DMS53 treated with DMSO at 0.1 percent for 48 hours (cell line): ENCODE results near the gene AGTPBP1.

ENCODE experiments used
- DNase-seq: peaks from one replicate; lab custom pipeline; 2025; ENCODE audit not compliant: unreplicated experiment; lab: John Stamatoyannopoulos, UW

AGTPBP1 gene

GRCh38 chr9:85541876-85542275 is 199.9 kb downstream of the AGTPBP1 start:
- no peak for DNase-seq

- no peak for DNase-seq
Observed at GRCh38 chr9:85536514-85536913, 205.2 kb downstream of the AGTPBP1 start.

GRCh38 chr9:85536076-85536475 is 205.7 kb downstream of the AGTPBP1 start:
- no peak for DNase-seq

GRCh38 chr9:85534340-85534739 is 207.4 kb downstream of the AGTPBP1 start:
- DNase-seq, result no peak

DNA sequence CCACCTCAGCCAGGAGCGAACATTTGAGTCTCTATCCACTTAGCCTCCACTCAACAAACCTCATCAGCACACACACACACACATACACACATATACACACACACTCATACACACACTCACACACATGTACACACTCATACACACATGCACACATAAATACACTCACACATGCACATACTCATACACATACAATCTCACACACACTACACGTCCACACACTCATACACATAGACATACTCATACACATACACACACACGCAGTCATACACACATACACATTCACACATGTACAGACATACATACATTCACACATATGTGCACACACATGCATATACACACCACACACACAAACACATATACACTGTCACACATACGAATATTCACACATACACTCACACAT is 208.2 kb downstream of the AGTPBP1 start:
- no peak for DNase-seq

- DNase-seq, result no peak
Observed at GRCh38 chr9:85530721-85531120, 211.0 kb downstream of the AGTPBP1 start.

- no peak for DNase-seq
Observed at GRCh38 chr9:85528607-85529006, 213.1 kb downstream of the AGTPBP1 start.

GRCh38 chr9:85528142-85528541 is 213.6 kb downstream of the AGTPBP1 start:
- DNase-seq, result no peak

GRCh38 chr9:85527331-85528020 is 214.3 kb downstream of the AGTPBP1 start:
- DNase-seq, result no peak

DNA sequence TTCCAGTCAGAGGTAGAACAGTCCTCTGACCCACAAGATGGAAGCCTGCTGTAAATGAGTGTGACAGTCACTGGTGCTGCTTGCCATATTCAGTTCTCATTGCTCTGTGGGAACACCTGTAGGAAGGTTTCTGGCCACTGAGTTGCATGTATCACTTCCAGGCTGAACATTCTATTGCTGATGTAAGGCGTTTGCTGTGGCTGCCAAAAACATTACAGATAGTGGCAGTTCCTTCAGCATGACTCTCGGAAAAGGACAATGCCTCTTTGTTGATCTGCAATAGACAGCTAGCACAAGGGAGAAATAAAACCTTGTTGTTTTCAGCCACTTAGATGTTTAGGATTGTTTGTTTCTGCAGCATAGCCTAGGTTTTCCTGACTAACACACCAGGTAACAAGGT is 217.2 kb downstream of the AGTPBP1 start:
- no peak for DNase-seq

DNA sequence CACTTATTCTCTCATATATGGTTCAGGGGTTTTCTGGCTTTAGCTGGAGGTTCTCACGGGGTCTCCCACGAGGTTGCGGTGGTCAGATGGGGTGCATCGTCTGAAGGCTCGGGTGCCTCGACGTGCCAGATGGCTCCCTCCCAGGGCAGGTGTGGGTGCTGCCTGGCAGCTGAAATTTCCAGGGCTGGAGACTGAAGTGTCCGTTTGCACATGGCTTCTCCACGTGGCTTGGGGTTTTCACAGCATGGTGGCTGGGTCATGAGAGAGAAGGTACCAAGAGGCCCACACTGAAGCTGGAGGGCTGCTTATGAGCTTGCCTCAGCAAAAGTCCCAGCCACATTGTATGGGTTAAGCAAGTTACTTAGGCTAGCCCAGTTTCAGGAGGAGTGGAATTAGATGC is 218.6 kb downstream of the AGTPBP1 start:
- DNase-seq, result no peak

DNA sequence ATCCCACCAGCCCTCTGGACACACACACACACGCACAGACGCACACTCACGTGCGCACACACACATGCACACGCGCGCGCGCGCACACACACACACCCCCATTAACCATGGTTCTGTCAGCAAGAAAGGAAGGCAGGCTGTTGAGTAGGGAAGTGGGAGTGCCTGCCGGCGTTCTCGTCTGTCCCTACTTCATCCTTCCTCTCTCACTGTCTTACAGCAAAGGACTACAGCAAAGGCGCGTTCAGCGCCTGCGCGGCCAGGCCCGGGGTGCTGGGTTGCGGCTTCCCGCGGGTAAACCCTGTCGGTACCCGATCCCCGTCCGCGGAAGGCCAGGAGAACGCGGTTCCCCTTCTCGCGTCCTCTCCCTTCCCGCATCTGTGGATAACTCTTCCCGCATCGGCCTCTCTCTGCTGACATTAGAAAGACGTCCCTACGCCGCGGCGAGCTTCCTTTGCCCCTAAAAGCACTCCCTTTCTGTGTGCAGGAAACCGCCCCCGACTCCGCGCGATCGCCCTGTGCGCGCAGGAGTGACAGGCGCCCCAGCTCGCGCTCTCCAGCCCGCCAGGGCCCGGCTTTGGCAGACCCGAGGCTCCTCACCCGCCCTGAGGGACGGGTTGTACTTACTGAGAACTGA is 219.2 kb downstream of the AGTPBP1 start:
- DNase-seq, result no peak

GRCh38 chr9:85521371-85522197 is 220.2 kb downstream of the AGTPBP1 start:
- no peak for DNase-seq

- DNase-seq, result no peak
Observed at GRCh38 chr9:85516976-85517637, 224.6 kb downstream of the AGTPBP1 start.

- peak; percentile 2 for DNase-seq
Observed at GRCh38 chr9:85516455-85516854, 225.3 kb downstream of the AGTPBP1 start.

DNA sequence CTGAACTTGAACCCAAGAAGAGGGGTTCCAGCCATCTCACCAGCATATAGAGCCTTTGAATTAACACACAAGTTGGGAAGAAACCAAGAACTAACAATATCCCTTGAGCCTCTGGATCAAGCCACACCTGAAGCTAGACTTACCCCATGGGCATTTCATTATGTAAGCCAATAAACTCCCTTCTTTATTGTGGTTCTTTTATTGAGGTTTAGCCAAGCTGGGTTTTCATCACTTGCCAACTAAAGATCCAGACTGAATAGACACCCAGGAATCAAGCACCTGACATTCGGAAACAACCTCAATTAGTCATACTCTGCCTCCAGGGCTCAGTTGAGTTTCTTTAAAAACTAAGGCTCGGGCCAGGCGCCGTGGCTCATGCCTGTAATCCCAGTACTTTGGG is 226.7 kb downstream of the AGTPBP1 start:
- no peak for DNase-seq

- no peak for DNase-seq
Observed at GRCh38 chr9:85514256-85514655, 227.5 kb downstream of the AGTPBP1 start.

DNA sequence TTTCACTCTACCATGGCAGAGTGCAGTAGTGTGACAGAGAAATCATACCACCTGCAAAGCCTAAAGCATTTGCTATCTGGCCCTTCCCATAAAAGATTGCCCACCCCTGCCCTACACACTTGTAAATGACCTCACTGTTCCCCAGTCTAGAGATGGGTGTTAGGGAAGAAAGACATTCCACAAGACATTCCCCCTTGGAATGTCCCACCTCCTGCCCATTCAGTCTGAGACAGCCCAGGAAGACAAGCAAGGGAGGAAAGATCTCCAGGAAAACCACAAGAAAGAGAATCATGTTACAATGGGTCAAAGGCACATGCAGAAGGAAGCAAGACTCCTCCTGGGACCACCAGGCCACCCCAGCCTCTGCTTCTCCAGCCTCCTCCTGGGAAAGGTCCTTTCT is 230.0 kb downstream of the AGTPBP1 start:
- no peak for DNase-seq

DNA sequence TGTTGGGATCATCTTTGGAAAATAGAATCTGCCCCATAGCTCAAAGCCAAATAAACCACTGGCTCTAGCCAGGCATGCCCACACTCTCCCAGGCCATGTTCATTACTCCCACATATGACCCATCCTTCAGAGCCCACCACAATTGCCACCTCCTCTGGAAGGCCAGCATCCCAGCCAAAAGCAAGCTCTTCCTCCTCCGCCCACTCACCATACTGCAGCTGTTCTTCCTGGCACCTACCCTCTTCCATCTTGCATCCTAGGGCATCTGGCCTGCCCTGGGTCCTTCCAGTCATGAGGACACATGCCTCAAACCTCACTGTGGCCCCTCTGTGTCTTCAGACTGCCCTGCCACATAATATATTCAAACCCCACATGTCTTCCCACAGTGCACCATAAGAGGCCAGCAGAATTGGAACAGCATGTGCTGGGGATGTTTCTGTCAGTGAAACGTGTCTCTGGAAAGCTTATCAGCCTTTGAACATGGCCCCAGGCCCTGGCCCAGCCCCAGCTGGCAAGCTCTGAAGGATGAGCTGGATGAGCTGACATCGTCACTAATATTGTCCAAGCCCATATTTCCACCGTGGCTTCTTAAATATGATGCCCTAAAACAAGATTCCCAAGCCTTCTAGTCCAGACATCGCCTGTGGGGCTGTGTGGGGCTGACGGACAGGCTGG is 230.8 kb downstream of the AGTPBP1 start:
- no peak for DNase-seq

DNA sequence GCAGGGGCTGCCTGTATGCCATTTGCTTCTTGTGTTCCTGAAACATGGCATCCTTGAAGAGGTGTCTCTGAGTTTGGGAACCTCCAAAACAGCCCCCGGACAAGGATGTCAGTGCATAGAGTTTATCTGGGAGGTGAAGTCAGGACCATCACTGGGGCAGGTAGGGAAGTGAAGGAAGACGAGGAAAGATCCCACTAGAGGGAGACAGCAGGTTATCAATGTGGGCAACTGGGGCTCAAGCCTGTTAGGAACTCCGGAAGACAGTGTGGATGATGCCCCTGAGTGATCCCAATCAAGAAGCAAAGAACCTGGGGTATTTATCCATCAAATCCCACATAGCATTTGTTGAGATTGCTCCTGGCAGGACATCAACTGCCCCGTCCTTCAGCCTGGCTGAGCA is 233.1 kb downstream of the AGTPBP1 start:
- DNase-seq, result no peak

DNA sequence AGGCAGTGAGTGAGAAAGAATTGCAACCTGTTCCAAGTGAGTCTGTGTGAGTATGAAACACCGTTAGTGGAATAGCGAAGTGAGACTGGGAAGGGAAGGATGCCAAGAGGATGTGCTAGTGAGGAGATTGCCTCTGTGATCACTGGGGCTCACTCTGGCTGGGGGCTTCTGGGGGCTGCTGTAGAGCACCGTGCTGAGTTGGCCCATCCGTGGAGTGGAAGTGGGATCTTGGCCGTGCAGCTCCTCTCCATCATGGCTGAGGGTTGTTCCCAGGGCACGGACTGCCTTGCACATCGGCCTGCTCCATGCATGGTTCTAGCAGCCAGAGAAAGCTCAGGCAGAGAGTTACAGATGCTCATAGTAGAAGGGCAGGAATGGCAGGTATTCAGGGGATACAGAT is 236.1 kb downstream of the AGTPBP1 start:
- DNase-seq, result no peak
